Dedifferentiated amniotic fluid mesenchymal stem cell (primary cell): Measurements from ENCODE around the gene SCN1A.
"Not testable (repeated sequence)": the region's sequence is repeated elsewhere in the genome, so short reads cannot be mapped to it uniquely, and the experiment has no call there.

Experiments
- DNase-seq: peaks from one replicate; pipeline ENCODE4 v3.0.0-alpha.2; 2016; ENCODE audit errors: extremely low spot score

The SCN1A gene

DNA sequence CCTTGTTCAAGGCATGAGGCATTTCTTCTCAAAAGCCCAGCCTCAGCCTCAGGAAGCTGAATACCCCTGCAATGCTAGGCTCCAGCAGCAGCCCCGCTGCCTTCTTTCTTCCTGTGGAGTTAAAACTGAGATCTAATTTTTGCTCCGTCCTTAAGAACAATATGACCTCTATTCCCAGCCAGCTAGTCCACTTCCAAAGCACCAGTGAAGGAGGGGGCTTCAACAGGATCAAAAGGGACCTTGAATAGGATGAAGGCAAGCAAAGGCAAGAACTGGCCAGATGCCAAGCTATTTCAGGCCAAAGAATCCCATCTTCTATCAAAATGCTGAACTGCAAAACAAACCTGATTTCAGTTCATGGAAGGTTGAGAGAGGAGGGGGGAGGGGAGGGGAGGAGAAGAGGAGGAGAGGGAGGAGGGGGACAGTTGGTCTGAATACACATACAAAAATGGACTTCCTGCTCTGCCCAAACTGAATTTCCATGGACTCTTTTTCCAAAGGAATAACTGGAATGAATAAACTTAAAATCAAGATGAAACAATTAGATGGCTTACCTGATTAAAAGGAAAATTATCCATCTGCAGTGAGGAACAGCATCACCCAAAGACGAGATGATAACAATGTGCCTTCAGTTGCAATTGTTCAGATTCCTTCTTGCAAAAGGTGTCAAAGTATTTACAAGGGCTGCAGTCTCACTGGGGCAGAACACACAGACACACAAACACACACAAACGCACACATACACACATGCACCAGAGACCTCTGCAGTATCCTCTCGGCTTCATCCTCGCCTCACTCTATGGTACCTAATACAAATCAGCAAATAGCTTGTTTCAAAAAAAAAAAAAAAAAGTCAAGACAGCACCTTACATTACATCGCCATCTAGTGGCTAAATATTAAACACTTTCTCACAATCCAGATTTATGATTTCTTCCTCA lies at the start of gene SCN1A:
Gene SCN1A (minus strand): TSS at position 804 of the 939 bp plus-strand sequence. CDS start 54,399 bp downstream, outside the sequence.
- DNase-seq: peak; percentile 43

DNA sequence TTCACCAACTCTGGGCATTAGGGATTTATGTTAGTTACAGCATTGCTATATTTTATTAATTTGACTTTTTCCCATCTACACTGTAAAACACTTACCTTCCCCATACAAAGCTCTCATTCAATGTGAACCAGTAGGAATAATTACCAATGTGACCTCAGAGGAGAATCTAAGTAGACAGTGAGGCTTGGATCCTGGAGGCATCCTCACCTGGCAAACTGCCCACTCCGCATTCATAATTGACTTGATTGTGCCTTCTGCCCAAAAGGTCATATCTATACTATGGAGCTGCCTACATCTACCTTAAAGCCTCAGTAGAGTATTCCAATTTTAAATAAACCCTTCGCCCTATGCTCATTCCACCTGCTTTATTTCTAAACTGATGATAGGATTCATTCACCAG lies 45.4 kb upstream of the SCN1A start:
- DNase-seq: no peak

DNA sequence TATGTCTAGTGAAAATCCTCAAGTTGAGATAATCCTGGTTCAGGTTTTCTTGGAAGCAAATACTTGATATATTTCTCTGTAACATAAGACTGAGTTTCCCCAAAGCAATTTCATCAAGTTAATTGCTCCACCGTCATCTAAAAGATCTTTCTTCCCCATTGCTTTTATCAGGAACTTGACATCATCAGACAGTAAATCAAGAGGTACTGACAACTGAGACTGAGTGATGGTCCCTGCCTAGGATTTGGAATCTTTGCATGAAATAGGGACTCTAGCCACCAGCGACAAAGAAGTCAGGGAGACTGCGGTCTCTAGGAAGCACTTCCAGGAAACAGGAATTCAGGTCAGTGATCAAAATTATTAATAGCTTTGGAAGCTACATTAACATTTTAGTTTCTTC lies 43.4 kb upstream of the SCN1A start:
- no peak for DNase-seq

DNA sequence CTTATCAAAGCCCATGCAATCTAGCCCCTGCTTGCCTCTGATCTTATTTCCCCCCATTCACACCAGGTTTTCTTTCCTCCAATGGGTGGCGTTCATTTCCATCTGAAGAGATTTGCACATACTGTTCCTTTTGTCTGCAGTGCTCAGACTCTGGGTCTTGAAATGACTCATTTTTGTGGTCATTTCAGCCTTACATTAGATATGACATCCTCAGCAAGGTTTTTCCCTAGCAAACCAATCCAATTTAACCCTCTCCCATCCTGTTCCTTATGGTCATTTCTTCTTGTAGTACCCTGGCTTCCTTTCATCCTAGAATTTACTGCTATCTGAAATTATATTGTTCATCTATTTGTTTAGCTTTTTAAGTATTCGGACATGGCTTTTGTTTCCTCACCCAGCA lies 42.5 kb upstream of the SCN1A start:
- DNase-seq: no peak

DNA sequence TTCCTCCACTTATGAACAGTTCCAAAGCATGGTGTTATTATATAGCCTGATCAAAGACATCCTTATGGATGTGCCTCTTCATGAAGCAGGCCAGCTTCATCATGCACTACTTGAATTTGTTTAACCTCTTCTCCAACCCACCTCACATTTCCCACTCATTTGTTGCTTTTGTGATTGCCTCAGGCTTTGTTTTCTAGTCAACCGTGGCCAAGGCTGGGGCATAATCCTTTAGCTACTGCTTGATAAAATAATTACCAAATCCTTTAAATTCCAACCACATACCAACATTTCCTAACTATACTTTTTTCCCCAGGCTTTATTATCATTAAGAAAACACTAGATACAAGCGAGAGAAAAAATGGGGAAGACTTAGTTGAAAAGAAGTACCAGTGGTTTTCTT lies 39.6 kb upstream of the SCN1A start:
- no peak for DNase-seq

DNA sequence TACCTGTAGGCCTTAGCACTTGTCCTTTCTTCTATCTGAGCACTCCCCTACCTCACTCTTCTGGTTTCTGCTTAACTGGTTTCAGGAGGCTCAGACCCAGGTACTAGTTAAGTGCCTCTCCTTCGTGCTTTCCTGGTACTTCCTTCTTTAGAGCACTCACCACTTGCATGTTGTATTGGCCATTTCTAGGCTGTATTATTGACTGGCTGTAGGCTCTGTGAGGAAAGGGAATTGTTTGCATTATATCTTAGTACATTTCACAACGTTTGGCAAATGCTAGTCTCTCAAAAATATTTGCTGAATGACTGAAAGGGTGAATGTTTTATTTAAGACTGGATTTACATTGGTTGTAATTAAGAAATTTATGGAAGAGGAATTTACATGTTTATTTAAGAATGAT lies 36.0 kb upstream of the SCN1A start:
- no peak for DNase-seq

DNA sequence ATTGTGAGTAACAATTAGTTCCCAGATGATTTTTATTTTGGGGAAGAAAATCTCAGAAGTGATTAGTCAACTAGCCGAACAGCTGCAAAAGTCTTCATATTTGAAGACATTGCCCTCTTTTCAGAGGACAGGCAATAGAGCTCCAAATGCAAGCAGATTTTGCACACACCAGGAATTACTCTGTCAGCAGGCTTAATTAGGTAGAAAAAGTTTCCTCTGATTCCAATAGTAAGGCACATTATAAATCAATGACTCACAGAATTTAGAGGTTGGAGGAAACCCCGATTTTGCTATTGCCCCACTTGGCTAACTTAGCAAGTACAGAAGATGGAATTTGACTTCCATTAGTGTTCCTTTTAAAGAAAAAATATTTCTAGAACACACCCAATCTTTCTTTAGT lies 30.7 kb upstream of the SCN1A start:
- no peak for DNase-seq

DNA sequence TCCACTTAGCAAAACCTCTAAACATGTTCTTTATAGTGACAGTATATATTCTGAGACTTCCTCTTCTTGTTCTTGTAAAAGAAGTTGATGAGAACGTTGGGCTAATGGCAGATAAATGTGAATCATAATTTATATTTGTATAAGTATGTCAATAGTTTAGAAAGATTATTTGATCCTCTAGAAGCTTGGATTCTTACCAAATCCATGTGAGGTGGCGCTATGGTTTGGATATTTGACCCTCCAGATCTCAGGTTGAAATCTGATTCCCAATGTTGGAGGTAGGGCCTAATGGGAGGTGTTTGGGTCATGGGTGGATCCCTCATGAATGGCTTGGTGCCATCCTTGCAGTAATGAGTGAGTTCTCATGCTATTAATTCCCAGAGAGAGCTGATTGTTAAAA lies 29.8 kb upstream of the SCN1A start:
- no peak for DNase-seq

DNA sequence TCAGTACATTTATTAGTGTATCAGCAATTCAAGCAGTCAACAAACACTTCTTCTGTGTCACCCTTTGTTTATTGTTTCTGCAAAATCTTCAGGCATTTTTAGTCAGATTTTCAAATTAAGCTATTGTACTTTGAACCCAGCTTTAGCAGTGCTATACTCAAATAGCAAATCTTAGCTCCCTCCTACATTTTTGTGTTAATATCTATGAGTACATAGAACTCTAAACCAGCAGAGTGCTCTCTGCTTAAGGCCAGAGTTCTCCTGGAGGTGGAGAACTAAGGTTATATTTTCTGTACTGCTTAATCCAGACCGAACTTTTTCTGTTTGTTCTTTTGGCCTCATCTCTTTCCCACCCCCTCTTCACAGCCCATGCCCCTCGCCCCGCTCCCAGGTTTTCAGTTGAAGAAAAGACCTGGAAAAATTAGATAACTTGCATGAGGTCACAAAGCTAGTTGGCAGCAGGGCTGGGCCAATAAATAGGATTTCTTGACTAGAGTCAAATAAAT lies 29.2 kb upstream of the SCN1A start:
- no peak for DNase-seq

DNA sequence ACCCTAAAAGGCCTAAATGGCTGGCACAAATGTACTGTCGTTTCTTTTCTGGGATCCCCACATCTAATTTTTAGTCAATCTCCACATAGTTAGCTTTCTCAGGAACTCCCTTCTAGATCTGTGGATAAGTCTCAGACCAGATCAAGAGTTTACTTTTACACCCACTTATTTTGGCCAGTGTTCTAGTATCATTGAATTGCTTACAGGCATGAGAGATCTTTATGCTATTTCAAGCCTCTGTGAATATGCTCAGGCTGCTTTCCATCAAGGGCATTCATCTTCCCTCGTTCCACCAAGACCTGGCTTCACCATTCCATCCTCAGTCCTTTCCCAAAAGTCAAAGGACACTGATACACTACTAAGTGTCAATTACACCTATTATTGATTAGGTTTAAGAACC lies 27.8 kb upstream of the SCN1A start:
- no peak for DNase-seq

DNA sequence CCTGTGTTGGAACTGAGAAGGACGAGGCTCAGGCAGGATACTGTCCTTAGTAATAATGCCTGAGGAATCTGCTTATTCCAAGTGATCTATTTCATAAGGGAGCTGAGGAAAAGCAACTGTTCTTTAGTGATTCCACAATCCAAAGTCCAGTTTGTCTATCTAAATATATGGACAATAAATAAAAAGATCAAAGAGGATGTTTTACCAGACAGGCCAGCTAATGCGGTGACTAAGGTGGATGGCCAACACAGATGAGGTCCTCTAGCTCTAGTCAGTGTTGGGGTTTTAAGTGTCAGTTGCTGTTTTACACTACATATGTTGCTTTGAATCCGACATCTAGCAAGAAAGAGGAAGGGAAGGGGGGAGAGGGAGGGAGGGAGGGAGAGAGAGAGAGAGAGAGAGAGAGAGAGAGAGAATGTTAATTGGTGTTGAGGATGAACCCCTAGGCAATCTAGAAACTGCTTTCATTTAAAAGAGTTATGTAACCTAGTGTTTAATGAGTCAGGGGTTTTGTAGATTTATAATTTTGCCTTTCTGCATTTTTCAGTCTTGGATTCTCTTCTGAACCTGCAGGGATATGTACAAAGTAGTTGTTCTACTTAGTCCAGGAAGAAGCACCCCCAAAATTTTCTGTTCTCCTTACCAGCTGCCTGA lies 27.0 kb upstream of the SCN1A start:
- no peak for DNase-seq

DNA sequence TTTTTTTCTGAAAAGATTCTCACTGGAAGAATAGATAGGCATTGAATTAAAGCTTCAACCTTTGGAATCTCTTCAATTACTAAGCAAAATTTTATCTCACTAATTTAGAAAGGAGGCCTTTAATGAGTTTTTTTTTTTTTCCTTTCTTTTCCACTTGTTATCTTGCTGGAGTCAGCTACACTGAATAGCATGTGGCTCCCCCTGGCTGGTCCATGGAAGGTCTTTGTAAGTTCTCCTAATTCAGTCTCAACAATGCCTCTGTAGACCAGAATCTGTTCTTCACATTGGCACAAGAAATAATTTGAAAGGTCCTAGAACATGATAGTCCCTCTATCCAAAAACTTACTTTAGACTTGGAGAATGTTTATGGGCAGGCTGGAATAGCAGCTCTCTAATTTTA lies 24.2 kb upstream of the SCN1A start:
- DNase-seq: no peak

DNA sequence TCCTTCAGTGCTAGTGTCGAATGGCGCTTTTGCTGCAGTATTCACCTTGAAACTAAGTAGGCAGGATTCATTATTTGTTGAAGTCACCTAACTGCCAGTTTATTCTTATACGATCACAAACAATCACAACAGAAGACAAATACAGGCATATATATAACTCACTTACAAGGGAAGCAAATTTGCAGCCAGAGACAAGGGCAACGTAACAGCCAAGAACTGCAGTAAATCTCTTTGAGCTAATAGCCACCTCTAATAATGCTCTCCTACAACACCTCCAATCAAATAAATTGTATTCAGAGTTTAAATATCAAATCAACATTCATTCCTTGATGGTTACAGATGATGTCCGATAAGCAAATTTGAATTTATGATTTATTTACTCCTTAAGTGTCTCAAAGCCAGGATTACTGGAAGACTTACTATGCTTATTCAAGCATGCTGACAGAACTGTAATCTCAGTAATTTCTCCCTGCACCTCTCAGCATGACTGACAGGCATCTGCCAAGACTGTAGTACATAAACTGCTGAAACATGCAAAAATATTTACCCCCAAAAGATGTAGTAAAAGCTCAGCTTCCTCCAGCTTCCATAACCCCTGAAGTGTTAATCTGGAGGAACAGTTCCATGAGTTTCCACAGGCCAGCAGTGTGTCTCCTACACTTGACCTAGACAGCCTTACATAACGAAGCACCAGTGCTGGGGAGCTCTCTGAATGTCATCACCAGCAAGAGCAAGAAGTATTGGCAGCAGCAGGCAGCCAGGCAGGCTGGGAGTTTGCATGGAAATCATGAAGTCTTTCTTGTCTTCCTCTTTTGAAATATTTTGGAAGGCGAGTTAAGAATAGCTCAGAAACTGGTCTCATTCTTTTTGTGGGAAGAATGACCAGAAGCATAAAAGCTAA lies 20.9 kb upstream of the SCN1A start:
- no peak for DNase-seq

DNA sequence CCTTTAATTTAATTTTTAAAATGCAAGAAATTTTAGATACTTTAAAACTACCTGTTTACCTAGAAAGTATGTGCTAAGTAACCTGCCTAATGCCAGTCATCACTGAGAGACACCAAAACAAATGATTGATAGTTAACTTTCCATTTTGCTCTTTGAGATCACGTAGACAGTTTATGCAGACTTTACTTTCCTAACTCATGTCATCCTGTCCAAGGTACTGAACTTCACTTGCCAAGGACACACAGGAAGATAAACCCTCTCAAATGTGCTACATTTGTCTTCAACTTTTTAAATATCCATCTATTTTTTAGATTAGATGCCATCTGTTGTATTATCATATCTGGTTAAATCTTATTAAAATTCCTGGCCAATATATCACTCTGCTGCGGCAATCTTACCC lies 20.1 kb upstream of the SCN1A start:
- DNase-seq: no peak

DNA sequence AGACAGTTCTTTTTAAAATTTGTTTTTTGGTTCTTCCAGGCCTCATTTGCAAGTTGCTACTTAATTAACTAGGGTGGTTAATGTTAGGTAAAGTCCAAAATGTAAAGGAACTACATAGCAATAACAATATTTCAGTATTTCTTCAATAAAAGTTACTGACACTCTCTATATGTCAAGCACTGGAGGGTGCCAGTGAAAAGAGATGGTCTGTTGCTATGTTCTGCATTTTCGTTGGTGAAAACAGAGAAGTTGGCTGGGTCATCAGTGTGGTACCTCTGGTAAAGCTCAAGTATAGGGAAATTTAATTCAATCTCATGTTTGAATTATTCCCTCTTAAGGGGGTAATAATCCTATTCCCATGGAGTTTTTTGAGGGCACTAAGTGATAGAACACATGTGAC lies 16.3 kb upstream of the SCN1A start:
- no peak for DNase-seq

DNA sequence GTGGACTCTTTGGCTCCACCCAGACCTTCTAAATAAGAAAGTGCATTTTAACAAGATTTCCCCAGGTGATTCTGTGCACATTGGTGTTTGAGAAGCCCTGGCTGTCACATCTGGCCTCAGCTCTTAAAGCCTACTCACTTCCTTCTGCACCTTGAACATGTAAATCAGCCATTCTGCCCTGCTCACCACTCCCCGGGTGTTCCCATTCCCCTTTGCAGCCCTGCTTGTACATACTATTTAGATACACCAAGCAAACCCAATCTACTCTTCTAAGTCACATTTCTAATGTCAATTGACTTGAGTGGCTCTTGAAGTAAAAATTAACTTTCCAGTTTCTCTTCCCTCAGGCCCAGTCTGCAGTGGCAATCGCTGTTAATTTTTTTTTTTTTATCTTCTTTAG lies 13.1 kb upstream of the SCN1A start:
- DNase-seq: no peak

DNA sequence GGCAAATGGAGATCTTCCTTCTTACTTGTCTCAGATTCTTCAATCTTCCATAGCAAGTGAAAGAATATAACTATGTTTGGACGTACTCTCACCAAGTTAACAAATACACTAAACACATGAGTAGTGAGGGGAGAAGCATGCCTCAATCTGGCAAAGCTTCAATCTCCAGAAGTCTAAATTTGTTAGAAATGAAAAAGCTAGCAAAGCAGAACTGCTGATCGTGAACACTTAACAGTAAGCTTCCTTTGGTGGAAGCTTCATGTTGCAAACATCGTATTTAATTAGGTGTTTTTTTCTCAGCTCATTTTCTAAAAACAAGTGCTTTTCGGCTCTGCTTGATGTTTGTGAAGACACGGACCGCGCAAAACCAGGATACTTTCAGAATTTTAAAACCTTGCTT lies 12.7 kb upstream of the SCN1A start:
- no peak for DNase-seq

DNA sequence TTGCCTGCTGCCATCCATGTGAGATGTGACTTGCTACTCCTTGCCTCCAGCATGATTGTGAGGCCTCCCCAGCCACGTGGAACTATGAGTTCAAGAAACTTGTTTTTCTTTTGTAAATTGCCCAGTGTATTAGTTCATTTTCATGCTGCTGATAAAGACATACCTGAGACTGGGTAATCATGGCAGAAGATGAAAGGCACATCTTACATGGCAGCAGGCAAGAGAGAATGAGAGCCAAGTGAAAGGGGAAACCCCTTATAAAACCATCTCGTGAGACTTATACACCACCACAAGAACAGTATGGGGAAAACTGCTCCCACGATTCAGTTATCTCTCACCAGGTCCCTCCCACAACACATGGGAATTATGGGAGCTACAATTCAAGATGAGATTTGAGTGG lies 11.7 kb upstream of the SCN1A start:
- not testable (repeated sequence) for DNase-seq

DNA sequence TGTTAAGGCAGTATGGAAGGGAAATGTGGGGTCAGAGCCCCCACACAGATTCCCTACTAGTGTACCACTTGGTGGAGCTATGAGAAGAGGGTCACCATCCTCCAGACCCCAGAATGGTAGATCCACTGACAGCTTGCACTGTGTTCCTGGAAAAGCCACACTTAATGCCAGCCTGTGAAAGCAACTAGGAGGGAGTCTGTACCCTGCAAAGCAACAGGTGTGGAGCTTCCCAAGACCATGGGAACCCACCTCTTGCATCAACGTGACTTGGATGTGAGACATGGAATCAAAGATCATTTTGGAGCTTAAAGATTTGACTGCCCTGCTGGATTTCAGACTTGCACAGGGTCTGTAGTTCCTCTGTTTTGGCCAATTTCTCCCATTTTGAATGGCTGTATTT lies 10.8 kb upstream of the SCN1A start:
- DNase-seq: no peak

DNA sequence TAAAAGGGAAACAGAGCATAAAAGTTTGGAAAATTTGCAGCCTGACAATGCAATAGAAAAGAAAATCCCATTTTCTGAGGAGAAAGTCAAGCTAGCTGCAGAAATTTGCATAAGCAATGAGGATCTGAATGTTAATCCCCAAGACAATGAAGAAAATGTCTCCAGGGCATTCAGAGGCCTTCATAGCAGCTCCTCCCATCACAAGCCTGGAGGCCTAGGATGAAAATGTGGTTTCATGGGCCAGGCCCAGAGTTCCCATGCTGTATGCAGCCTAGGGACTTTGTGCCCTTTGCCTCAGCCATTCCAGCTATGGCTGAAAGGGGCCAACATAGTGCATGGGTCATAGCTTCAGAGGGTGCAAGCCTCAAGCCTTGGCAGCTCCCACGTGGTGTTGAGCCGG lies 10.3 kb upstream of the SCN1A start:
- DNase-seq: no peak

DNA sequence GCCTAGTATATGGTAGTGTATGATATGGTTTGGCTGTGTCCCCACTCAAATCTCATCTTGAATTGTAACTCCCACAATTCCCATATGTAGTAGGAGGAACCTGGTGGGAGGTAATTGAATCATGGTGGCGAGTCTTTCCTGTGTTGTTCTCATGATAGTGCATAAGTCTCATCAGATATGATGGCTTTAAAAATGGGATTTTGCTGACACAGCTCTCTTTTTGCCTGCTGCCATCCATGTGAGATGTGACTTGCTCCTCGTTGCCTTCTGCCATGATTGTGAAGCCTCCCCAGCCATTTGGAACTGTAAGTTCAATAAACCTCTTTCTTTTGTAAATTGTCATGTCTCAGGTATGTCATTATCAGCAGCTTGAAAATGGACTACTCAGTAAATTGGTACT lies 9.5 kb upstream of the SCN1A start:
- no peak for DNase-seq

DNA sequence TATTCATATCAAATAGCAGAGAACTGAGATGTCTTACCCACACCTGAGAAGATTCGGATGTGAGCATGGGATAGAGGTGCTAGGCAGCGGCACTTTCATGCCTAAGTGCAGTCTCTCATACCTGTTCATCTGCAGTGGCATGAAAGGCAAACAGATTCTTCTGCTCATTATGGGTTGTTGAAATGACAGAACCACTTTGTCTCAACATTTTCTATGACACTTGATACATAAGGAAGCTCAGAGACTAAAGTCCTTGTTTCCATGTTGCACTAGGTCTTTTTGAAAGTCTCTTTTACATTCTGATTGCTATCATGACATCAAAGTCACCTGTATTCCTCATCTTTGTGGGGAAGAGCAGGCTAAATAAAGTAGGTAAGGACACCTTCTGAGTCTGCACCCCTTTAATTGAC lies 8.0 kb upstream of the SCN1A start:
- DNase-seq: no peak
